ENCODE measurements around the gene PIEZO2.

PIEZO2 gene

GRCh38 chr18:10840743-10841142, 308.6 kb downstream of the PIEZO2 start:
- DNase-seq = no peak

- no peak for DNase-seq
Measured at GRCh38 chr18:10839421-10839820, 309.9 kb downstream of the PIEZO2 start.

- DNase-seq = no peak
Measured at GRCh38 chr18:10838553-10838952, 310.8 kb downstream of the PIEZO2 start.

GRCh38 chr18:10834128-10834815, 315.1 kb downstream of the PIEZO2 start:
- DNase-seq = no peak

GRCh38 chr18:10833656-10834055, 315.7 kb downstream of the PIEZO2 start:
- no peak for DNase-seq

- no peak for DNase-seq
Measured at GRCh38 chr18:10826400-10826799, 323.0 kb downstream of the PIEZO2 start.

- DNase-seq = no peak
Measured at GRCh38 chr18:10822456-10822855, 326.9 kb downstream of the PIEZO2 start.

- DNase-seq = no peak
Measured at GRCh38 chr18:10820681-10821080, 328.7 kb downstream of the PIEZO2 start.

DNA sequence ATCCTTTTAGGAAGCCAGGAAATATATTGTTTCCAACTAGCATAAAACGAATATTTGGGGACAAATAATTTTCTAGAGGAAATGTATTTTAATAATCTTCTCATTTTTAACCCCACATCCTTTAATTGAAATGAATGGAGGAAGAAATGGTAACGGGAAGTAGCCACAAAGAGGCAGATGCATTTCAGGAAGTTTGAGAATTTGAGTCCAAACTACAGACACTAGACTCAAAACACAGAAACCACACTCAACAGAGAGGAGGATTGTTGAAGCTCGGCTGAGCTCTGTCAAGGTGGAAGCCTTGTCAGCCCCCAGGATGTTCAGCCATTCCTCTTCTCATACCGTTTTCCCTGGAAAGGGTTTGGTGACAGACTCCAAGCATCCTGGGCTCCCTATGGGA, 335.0 kb downstream of the PIEZO2 start:
- no peak for DNase-seq

GRCh38 chr18:10805587-10806118, 343.7 kb downstream of the PIEZO2 start:
- DNase-seq = no peak

DNA sequence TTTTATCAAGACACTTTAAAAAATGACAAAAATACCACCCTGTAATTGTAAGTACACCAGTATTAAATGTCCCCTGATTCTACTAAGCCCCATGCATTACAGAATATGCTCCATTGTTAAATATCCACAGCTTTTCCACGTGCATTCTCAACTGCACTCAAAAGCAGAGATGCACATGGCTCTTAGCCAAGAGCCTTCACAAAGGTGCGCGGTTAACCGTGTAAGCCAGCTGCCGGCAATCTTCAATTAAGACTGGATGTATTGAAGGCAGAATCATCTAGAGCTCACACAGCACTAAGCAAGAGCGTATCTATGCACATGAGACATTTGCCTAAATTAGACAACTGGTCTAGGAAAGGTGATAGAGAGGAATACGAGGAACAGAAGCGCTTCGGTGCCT, 345.2 kb downstream of the PIEZO2 start:
- DNase-seq = no peak

GRCh38 chr18:10798727-10799550, 350.4 kb downstream of the PIEZO2 start:
- DNase-seq = no peak

- no peak for DNase-seq
Measured at GRCh38 chr18:10797896-10798295, 351.5 kb downstream of the PIEZO2 start.

DNA sequence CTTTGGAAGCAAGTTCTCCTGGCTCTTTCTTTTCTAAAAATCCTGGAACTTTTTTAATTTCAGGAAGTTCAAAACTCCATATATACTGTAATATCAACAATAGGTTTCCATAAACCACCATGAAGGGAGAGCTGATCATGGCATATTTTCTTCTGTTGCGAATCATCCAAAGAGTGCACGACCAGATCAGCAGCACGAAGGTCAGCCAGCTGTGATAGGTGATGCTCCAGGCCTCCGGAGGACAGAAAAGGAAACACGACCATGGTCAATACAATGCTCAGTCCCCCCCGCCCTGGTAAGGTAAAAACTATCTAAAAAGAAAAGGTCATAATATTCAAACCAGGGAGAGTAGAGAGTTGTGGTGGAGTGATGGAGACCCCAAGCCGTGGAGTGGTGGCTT, 354.6 kb downstream of the PIEZO2 start:
- no peak for DNase-seq

DNA sequence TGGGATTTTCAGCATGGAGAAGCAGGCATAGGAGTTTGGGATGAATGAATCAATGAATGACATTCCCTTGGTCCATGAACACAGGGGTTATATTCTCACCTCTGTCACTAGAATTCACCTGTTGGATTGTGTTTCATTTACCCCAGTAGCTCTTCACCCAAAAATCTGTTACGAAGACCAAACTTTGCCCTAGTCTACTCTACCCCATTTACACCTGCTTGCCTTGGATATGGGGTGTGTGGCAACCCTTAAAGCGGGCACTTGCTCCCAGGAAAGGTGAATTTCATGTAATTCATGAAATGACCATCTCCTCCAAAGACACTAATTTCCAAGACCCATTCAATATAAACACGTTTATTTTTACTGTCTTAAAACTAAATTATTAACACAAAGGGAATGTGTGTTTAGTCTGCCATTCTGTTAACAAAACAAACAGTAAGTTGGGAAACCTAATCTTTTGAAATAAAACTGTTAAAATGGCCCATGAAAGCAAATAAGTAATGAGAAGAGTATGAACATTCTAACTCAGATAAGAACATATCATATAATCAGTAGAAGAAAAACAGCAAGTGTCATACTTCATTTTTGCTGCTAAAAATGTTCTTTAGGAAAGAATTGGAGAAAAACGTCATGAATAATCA, 355.5 kb downstream of the PIEZO2 start:
- no peak for DNase-seq

DNA sequence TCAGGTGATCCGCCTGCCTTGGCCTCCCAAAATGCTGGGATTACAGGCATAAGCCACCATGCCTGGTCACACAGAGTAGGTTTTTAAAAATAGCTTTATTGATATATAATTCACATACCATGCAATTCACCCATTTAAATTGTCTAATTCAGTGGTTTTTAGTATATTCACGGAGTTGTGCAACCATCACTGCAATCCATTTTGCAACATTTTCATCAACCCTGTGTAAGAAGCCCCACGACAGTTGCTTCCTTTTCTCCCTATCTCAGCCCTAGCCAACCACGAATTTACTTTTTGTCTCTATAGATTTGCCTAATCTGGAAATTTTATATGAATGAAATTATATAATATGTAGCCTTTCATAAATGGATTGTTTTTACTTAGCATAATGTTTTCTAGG, 357.2 kb downstream of the PIEZO2 start:
- no peak for DNase-seq

- DNase-seq = no peak
Measured at GRCh38 chr18:10791169-10791831, 358.1 kb downstream of the PIEZO2 start.

GRCh38 chr18:10789180-10789579, 360.2 kb downstream of the PIEZO2 start:
- no peak for DNase-seq

DNA sequence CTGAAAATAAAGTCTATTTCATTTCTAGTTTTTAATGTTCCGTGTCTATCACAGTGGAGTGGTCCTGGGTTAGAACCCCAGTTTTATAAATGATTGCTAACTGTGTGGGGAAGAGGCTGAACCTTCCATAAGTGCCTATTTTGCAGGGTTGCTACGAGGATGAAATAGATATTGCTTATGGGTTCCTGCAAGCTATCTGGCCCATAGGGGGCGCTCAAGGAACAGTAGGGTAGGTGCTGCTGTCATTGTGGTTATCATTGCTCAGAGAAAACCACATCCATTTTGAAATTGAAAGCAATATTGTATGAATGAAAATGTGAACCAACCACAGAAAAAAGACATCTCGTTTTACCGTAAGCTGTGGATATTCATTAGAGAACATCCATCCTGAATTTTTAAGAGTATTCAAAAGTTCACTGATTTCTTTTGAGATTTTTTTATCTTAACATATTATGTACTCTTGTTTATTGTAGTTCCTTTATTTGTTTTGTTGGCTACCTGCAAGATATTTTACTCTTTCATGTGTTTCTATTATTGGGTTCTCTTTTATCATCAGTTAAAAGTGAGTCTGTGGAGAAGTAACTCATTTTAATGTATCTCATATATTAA, 362.0 kb downstream of the PIEZO2 start:
- peak in 11 of 14 donors; percentile 7 to 70 (median 29) for DNase-seq

DNA sequence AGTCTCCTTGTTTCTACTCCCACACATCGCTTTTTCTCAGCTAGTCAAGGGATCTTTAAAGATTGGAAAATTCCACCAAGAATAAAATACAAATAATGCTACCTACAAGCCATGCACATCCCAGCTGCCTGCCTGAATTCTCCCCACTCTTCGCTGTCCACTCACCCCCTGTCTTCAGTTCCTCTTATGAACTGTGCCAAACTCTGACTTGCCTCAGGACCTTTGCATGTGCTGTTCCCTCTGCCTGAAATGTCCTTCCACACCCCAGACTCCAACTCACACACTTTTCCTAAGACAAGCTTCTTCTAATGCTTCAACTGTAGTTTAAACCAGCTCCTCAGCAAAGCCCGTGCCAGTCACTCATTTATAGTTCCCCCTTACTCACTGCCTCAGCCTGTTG, 363.6 kb downstream of the PIEZO2 start:
- no peak for DNase-seq

GRCh38 chr18:10784596-10785202, 364.7 kb downstream of the PIEZO2 start:
- no peak for DNase-seq

GRCh38 chr18:10783941-10784340, 365.4 kb downstream of the PIEZO2 start:
- DNase-seq = no peak
